EH (cell line): Measurements from ENCODE around the gene CLCN2.

Source experiments
- DNase-seq: peaks from one replicate; pipeline ENCODE4 v3.0.0-alpha.2; 2015; ENCODE audit warnings: low read depth

CLCN2 gene

GRCh38 chr3:184380627-184381260, 19.3 kb upstream of the CLCN2 start:
- no peak for DNase-seq

- DNase-seq = peak; percentile 61
Measured at GRCh38 chr3:184380185-184380626, 18.8 kb upstream of the CLCN2 start.

DNA sequence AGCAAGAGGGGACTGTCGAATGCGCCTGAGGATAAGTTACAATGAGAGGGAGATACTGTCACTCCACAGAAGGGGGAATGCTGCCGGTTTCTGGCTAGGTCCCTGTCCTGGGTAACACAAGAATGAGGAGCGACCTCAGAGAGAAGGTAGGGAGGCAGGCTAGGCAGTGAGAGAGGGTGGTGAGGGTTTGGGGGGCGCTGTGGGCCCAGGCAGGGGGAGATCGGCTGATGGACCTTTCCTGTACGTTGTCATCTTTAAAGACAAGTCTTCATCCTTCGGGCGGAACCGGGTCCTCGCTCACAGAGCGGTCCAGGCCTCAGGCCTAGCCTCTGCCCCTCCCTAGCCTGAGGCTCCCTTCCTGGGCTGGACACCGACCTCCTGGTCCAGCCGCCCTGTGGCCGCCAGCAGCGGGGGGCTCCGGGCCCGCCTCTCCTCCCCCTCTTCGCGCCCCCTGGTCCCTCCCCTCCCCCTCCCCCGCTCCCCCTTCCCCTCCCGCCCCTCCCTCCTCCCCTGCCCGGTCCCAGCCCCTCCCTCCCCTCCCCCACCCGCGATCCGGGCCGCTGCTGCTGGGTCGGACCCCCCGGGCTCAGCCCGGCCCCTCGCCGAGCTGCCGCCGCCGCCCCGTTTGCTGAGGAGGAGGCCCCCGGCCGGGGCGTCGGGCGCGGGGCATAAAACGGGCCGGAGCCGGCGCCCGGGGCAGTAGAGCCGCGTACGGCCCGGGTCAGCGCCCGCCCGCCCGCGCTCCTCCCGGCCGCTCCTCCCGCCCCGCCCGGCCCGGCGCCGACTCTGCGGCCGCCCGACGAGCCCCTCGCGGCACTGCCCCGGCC, 18.2 kb upstream of the CLCN2 start, which contains the start of gene CHRD:
TSS of gene CHRD (plus strand) at position 697 of the 827 bp plus-strand sequence. CDS start 265 bp downstream, outside the sequence.
- DNase-seq = no peak

DNA sequence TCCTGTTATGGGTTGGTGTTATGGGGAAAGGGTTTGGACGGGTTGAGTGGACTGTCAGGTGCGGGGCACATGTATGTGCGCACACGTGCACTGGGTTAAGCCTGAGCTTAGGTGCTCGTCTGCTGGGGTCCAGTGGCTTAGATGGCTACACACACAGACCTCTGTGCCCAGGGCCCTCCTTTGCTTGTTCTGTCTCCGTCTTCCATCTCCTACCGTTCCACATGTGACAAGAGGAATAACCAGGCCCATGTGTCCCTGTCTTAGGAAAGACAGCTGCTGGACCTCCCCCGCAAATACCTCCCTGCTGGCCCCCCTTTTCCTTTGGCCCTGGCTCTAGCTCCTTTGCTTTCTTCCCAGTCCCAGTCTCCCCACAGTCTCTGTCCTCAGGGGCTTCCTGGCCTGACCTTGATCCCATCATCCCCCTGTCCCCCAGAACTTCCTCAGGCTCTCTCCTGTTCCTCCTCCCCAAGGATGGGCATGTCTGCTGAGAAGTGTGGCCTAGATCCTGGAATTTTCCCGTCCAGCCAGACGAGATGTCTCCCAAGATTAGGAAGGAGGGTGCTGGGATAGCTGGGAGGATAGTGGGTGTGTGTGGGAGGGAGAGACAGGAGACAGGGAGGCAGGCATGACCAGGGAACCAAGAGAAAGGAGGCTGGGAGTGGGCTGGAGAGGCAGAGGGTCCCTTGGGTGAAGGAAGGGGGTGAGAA, 17.4 kb upstream of the CLCN2 start:
- DNase-seq = peak; percentile 62

DNA sequence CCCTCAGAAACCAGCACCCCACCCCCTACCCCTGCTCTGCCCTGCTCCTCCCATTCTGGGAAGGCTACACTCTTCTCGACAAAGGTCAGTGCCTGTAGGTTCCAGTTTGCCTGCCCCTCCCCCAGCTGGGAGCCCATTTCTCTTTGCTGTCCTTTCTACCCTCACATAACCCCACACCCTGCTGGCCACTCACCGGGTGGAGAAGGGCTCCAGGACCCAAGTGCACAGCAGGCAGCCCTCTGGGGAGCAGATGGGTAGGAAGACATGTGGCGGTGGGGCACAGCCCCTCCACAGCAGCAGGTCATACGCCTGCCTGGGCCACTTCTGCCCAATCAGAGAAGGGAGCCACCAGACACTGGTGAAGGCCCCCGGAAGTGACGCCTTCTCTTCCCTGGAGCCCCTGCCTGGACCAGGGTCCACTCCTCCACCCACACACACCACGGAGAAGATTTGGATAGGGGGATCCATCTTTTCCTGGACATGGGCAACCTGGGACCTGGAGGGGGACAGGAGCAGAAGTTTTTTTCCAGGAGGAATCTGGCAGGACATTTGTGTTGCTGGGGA, 16.6 kb upstream of the CLCN2 start, which contains the start of gene THPO:
TSS of gene THPO (minus strand) at position 326 of the 564 bp plus-strand sequence. CDS start 1,948 bp downstream, outside the sequence.
- no peak for DNase-seq

- DNase-seq = no peak
Measured at GRCh38 chr3:184377374-184377773, 16.0 kb upstream of the CLCN2 start.

GRCh38 chr3:184375747-184376461, 14.5 kb upstream of the CLCN2 start:
- no peak for DNase-seq

DNA sequence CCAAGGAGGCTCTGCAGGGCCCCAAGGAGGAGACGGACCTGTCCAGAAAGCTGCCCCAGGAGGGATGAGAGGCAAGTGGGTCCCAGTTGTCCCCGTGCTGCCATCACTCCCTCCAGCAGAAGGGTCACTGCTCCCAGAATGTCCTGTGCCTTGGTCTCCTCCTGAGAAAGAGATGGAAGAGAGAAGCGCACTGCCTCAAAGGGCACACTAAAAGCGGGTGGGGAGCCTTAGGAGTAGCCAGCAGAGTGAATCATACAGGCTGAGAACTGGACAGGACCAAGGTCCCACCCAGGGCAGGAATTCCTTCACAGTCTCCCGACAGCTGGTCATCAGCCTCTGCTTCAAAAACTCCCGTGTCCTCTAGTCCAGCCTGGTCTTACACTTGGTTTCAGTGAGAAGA, 12.0 kb upstream of the CLCN2 start:
- DNase-seq = peak; percentile 57

DNA sequence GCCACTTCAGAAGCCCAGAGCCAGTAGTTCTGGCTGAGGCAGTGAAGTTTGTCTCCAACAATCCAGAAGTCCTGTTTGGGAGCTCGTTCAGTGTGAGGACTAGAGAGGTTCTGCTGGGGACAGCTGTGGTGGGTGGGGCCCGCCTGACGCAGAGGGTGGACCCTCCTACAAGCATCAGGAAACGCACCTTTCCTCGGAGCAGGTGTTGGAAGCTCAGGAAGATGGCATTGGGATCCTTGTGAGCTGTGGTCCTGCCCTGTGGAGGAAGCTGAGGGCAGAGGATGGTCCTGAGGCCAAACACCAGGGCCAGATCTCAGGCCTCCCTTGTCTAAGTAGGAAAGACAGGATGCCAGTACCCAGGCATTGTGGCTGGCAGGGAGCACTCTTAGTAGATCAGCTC, 11.5 kb upstream of the CLCN2 start:
- no peak for DNase-seq

DNA sequence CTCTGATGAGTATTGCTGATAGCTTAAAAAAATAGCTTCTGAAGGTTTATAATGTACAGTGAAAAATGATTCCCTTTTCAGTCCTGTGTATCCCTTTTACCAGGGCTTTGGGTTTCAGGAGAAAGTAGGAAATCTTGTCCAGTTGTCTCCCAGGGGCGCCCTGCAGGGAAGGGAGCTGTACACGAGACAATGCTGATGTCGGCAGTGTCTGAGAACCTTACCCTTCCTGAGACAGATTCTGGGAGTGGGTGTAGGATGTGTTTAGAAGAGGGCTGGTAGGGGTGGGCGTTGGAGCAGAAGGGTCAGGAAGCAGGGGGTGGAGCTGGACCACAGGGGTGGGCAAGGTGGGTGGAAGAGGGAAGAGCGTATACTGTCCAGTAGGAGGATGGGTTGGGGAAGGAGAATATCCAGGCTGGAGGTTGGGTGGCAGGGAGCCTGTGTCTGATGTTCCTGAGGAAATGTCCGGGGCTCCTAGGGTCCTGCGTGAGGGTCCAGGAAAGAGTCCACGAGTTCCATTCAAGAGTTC, 11.0 kb upstream of the CLCN2 start:
- no peak for DNase-seq

GRCh38 chr3:184371570-184372018, 10.2 kb upstream of the CLCN2 start:
- peak; percentile 88 for DNase-seq

- peak; percentile 88 for DNase-seq
Measured at GRCh38 chr3:184368586-184369183, 7.3 kb upstream of the CLCN2 start.

DNA sequence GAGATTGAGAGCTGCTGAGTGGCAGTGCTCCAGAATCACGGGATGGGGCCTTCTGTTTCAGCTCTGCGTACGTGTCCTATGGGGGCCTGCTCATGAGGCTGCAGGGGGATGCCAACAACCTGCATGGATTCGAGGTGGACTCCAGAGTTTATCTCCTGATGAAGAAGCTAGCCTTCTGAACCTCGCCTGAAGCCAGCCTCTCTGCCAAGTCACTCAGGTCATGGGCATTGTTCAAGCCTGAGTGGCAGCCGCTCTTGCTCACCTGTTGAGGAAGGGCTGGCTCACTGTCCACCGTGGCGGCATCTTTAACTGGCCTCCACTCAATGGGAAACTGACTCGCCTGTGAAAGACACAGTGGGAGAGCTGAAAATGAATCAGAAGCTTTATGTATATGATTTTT, 6.7 kb upstream of the CLCN2 start:
- DNase-seq = no peak

DNA sequence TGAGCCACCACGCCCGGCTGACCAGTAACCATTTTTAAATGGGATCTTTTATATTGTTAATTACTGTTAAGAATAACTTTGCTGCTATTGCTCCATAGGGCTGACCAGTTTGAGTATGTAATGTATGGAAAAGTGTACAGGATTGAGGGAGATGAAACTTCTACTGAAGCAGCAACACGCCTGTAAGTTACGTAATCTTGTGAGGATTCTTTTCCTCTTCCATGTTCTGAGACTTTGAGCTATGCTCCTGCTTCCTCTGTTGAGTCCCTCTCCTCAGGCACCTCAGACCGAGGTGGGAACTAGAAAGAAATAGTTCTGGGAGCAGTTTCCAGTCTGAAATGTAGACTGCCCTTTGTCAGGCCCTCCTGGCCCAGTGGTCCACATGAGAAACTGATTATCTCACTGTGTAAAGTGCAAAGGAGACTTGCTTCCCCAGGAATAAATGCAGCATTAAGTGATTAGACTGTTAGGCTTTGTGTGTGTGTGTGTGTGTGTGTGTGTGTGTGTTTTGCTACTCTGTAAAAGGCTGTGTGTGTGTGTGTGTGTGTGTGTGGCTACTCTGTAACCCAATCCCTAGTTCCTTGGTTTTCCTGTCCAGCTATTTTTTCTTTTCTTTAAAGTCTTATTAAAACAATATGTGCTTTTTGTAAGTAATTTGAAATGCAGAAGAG, 5.3 kb upstream of the CLCN2 start:
- DNase-seq = peak; percentile 44

GRCh38 chr3:184362668-184363546, 1.5 kb upstream of the CLCN2 start:
- DNase-seq = peak; percentile 98

GRCh38 chr3:184361932-184362667, 695 bp upstream of the CLCN2 start:
- DNase-seq = peak; percentile 72

DNA sequence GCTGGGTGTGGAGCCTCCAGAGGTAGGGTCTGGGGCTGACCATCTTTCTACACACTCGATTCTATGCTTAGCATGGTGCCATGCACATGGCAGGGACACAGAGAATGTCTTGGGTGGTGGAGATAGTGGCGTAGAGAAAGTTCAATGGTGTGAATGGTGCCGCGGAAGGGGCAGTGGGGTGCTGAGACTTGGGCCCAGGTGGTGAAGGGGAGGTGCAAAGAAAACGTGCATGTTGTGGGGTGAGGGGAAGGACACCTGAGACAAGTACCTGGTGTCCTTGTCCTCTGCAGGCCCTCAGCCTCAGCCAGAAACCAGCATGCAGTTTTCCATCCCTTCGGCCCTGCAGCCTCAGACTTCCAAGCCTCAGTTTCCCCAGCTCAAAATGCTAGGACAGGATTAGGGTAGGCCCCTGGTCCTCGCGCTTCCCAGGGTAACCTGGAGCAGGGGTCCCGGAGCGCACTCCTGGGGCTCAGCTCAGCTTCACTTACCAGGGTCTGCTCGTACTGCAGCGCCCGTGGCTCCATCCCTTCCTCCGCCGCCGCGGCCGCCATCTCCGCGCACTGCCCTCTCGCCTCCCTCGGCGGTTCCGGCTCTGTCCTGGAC, 375 bp downstream of the CLCN2 start:
- DNase-seq = no peak
